Erythroblast (primary cell): ENCODE results near the gene VPS37D.
"Not testable (repeated sequence)": the region's sequence is repeated elsewhere in the genome, so short reads cannot be mapped to it uniquely, and the experiment has no call there.

Source experiments
- DNase-seq, 2 experiments: peaks; one replicate each; lab custom pipeline; 2025; lab: John Stamatoyannopoulos, UW
- GATA1 ChIP-seq: IDR thresholded peaks from 2 replicates; pipeline ENCODE4 v1.6.1; 2011; ENCODE audit warnings: low read depth, mild to moderate bottlenecking, control low read depth, low read length, moderate library complexity
- POLR2A ChIP-seq: IDR thresholded peaks from 2 replicates; pipeline ENCODE4 v1.6.1; 2011; ENCODE audit warnings: mild to moderate bottlenecking, low read length

The VPS37D gene

GRCh38 chr7:73702665-73703064 is 35.0 kb downstream of the VPS37D start:
- DNase-seq = no peak
- TF ChIP-seq POLR2A = no peak
- TF ChIP-seq GATA1 = no peak

- TF ChIP-seq GATA1 (no peak), POLR2A (no peak)
- no peak for DNase-seq
Measured at GRCh38 chr7:73703225-73703624, 35.6 kb downstream of the VPS37D start.

GRCh38 chr7:73703757-73704639 is 36.4 kb downstream of the VPS37D start:
- TF ChIP-seq GATA1 (no peak), POLR2A (no peak)
- peak; percentile 70 to 83 for DNase-seq

- TF ChIP-seq POLR2A (no peak), GATA1 (no peak)
- DNase-seq = no peak
Measured at GRCh38 chr7:73704640-73705550, 37.3 kb downstream of the VPS37D start.

GRCh38 chr7:73705551-73705920 is 37.9 kb downstream of the VPS37D start:
- no peak for DNase-seq
- TF ChIP-seq POLR2A (no peak), GATA1 (no peak)

GRCh38 chr7:73706126-73707044 is 38.8 kb downstream of the VPS37D start:
- TF ChIP-seq POLR2A = no peak
- TF ChIP-seq GATA1 = no peak
- DNase-seq = peak; percentile 26 to 70

GRCh38 chr7:73707045-73707631 is 39.5 kb downstream of the VPS37D start:
- no peak for DNase-seq
- TF ChIP-seq POLR2A = no peak
- no peak for TF ChIP-seq GATA1

- TF ChIP-seq POLR2A (no peak), GATA1 (no peak)
- DNase-seq = no peak
Measured at GRCh38 chr7:73708961-73709549, 41.4 kb downstream of the VPS37D start.

GRCh38 chr7:73712773-73713172 is 45.1 kb downstream of the VPS37D start:
- TF ChIP-seq GATA1 (no peak), POLR2A (no peak)
- no peak for DNase-seq

GRCh38 chr7:73713319-73713718 is 45.7 kb downstream of the VPS37D start:
- not testable (repeated sequence) for DNase-seq

GRCh38 chr7:73715648-73716317 is 48.2 kb downstream of the VPS37D start:
- TF ChIP-seq GATA1 (no peak), POLR2A (no peak)
- DNase-seq = peak; percentile 93 to 94

- TF ChIP-seq GATA1 = no peak
- no peak for TF ChIP-seq POLR2A
- peak in 1 of 2 experiments; percentile 27 for DNase-seq
Measured at GRCh38 chr7:73716318-73716890, 48.8 kb downstream of the VPS37D start.
